ENCODE data around the gene TAF6.
A peak's percentile ranks its signal among the peaks of the same experiment; 100 is the strongest.

The TAF6 gene

GRCh38 chr7:100120733-100121036 is 1.5 kb upstream of the TAF6 start:
- DNase-seq (ENCODE audit: low spot score), result no peak

DNA sequence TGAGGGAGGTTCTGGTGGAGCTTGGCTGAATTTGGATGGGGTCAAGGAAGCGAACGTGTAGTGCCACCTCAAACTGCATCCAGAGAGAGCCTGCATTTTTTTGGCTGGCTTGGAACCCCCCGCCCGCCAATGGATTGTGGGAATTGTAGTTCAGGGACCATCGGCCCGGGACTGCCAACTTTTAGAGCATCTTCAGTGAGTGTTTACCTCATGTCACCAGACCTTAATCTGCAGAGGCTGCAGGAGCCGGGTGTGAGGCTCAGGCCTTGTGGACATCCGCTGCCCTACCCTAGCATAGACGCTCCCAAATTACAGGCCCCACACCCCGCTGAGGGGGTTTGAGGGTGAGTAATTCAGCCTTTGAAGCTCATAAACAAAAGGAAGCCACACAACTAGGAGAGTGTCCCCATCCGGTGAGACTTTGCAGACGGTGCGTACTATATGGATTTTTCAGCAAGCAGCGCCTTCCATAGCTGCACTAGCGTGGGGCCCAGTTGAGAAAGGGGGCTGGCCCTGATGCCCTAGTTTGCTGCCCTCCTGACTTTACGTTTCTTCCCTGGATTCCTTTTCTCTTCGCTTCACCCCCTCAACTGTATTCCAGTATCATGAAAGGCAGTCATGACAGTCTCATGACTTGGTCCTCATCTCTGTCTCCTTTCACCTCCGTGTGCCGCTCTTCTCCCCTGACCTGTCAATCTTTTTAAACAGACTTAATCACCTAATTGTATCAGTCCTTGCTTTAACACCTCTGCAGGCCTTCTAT is 993 bp upstream of the TAF6 start:
- peak; percentile 82 for DNase-seq (ENCODE audit: low spot score)

GRCh38 chr7:100118388-100119071 is 628 bp downstream of the TAF6 start:
- DNase-seq (ENCODE audit: low spot score), result no peak

- no peak for DNase-seq (ENCODE audit: low spot score)
Measured at GRCh38 chr7:100115026-100115425, 4.1 kb downstream of the TAF6 start.

GRCh38 chr7:100111914-100112313 is 7.2 kb downstream of the TAF6 start:
- no peak for DNase-seq (ENCODE audit: low spot score)

DNA sequence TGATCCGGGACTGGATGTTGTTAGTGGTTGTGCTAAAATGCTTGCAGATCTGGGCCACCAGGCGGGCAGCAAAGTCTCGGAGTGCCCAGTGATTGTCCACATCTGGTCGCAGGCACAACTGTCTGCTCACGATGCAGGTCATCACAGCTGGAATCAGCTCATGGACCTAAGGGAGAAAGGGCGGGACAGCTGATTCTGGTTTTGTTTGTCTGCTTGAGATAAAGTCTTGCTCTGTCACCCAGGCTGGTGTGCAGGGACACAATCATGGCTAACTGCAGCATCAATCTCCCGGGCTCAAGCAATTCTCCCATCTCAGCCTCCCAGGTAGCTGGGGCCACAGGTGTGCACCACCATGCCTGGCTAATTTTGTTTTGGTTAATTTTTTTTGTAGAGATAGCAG is 8.0 kb downstream of the TAF6 start:
- no peak for DNase-seq (ENCODE audit: low spot score)

DNA sequence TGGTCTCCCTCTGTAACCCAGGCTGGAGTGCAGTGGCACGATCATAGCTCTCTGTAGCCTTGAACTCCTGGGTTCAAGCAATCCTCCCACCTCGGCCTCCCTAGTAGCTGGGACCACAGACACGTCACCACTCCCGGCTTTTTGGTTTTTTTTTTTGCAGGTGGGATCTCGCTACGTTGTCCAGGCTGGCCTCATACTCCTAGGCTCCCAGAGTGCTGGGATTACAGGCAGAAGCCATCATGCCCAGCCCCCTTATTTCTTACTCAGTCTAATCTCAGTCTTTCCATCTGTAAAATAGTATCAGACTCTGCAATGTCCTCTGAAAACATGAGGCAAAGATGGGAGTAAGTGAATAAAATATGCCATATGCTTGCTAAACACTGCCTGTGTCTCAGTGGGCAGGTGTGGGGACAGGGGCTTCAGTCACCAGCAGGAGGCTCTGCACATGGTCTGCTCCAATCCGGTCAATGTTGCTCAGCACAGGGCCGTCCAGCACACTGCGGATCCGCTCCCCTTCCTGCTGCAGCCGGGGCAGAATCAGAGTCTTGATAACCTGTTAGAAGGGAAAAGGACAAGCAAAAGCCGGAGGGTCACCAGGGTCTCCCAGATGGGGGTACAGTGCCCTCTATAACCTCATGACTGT is 9.5 kb downstream of the TAF6 start:
- no peak for DNase-seq (ENCODE audit: low spot score)

- no peak for DNase-seq (ENCODE audit: low spot score)
Measured at GRCh38 chr7:100107890-100108289, 11.3 kb downstream of the TAF6 start.

DNA sequence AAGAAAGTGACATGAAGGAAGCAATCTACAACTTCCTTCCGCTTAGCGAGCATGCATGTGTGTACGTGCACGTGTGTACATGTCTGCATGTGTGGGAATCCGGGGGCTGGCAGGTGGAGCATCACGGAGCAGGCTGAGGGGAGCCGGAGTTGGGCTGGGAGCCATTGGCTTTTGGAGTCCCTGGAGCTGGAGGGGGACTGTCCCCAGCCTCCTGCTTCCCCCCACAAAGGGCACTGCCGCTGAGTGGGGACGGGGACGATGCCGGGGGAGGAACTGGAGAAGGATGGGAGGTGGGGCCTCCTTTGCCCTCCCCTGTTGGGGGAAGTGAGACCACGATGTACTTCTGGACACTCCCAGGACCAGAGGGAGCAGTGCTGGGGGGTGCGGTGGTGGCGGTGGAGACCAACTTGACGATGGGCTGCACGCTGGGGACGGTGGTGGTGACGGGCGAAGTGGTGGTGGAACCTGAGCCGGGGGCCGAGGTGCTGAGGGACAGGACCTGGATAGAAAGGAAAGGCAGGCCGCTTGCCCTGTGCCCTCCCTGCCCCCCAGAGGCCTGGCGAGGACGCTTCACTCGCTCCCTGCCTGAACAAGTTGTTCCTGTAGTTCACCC is 11.9 kb downstream of the TAF6 start:
- DNase-seq (ENCODE audit: low spot score), result no peak

- DNase-seq (ENCODE audit: low spot score), result no peak
Measured at GRCh38 chr7:100106633-100107032, 12.5 kb downstream of the TAF6 start.

DNA sequence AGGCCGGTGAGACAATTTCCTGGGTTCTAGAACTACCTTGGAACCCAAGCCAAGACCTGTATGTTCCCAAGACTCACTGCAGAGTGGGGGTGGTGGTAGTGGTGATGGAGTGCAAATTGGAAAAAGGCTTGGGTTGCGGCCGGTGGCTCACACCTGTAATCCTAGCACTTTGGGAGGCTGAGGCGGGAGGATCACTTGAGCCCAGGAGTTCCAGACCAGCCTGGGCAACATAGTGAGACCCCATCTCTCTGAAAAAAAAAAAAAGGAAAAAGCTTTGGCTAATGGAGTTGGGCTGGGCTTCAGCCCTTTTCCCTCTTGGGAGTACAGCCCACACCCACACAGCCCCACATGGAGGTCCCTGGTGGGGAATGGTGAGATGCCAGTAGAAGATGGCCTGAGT is 13.6 kb downstream of the TAF6 start:
- no peak for DNase-seq (ENCODE audit: low spot score)

DNA sequence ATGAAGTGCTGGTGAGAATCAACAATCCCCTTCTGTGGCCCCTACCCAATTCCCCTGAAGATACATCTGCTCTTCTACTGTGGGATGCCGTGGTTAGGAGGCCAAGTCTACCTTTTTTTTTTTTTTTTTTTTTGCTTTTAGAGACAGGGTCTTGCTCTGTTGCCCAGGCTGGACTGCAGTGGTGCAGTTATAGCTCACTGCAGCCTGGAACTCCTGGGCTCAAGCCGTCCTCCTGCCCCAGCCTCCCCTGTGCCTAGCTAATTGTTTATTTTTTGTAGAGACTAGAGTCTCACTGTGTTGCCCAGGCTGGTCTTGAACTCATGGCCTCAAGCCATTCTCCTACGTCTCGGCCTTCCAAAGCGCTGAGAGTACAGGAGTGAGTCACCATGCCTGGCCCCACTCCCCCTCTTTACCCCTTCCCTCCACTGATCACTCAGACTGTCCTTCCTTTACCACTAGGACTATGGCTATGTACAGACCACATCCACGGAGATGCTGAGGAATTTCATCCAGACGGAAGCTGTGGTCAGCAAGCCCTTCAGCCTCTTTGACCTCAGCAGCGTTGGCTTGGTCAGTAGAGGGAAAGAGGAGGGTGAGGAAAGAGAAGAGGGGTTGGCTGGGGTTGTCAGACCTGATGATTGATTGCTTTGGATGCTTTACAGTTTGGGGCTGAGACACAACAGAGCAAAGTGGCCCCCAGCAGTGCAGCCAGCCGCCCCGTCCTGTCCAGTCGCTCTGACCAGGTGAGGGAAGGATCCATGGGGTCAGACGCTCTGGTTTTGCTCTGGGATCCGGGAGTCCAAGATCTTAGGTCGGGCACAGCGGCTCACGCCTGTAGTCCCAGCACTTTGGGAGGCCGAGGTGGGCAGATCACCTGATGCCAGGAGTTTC is 16.0 kb downstream of the TAF6 start:
- no peak for DNase-seq (ENCODE audit: low spot score)

- peak; percentile 99 for DNase-seq (ENCODE audit: low spot score)
Measured at GRCh38 chr7:100101016-100101862, 17.9 kb downstream of the TAF6 start, which contains the start of the genes AP4M1 and MCM7. TSS of gene AP4M1 (plus strand) at chr7:100101643. CDS start at chr7:100101715, 72 bp downstream. TSS of gene MCM7 (minus strand) at chr7:100101397. CDS start at chr7:100101294, 103 bp downstream.

DNA sequence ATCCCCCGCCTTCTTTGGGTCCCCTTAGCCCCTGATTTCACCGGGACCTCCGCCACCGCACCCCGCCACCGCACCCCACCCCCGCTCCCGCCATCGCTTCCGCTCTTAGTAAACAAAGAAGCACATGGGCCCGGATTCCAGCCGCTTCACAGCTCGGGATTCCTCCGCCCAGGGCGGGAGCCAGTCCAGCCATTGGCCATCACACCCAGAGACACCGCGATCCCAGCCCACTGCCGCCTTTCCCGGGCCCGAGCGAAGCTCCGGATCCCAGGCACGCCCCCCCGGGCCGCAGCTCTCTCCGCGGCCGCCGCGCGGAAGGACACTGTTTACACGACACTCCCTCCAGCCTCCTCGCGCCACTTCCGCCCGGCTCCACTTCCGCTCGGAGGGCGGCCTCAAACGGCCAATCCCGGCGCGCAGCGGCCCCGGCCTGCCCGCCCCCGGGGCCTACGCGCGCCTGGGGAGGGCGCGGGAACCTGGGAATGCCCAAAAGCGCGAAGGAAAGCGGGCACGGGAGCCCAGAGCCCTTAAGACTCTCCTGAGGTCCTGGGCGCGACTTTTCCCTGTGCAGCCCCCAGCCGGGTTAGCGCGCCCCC is 18.6 kb downstream of the TAF6 start:
- DNase-seq (ENCODE audit: low spot score), result peak; percentile 91

DNA sequence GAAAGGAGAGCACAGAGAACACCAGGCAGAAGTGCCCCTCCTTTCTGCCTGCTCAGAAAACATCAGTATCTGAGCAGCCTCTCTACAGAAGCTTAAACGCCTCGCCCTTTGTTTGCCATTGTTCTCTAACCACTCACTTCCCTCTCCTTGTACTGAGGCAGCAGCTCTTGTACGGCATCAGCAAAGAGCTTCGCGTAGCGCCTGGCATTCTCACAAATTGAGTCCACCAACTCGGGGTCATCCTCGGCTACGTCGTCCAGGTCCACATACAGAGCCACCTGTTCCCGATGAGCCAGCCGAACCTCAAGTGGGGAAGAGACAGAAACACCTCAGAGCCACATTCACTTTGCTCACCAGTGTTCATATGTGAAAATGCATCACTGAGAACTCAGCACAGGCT is 19.7 kb downstream of the TAF6 start:
- no peak for DNase-seq (ENCODE audit: low spot score)

DNA sequence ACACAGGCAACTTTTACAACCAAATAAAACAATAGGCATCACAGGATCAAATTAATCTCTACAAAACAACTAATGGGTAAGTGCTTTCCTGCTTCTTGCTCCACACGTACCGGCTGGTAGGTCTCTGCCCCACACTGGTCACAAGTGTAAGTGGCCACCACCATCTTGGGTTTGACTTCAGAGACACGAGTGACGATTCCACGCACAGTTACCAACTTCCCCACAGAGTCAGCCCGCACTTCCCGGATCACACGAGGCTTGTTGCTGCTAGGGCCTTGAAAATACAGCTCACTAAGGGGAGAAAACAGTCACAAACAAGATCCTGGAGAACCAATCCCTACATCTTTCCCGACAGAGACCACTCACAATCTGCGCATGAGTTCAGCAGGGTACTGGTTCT is 20.2 kb downstream of the TAF6 start:
- DNase-seq (ENCODE audit: low spot score), result no peak

DNA sequence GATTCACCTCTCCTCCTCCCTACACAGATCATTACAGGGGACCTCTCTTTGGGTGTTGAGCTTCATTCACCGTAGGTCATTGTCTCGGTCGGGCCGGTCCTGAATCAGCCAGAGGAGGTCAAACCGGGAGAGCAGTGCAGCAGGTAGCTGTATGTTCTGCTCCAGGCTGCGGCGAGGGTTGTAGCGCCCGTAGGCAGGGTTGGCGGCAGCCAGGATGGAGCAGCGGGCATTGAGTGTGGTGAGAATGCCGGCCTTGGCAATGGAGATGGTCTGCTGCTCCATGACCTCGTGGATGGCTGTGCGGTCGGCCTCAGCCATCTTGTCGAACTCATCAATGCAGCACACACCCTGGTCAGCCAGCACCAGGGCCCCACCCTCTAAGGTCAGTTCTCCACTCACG is 23.5 kb downstream of the TAF6 start:
- no peak for DNase-seq (ENCODE audit: low spot score)

- DNase-seq (ENCODE audit: low spot score), result no peak
Measured at GRCh38 chr7:100095289-100095688, 23.9 kb downstream of the TAF6 start.

DNA sequence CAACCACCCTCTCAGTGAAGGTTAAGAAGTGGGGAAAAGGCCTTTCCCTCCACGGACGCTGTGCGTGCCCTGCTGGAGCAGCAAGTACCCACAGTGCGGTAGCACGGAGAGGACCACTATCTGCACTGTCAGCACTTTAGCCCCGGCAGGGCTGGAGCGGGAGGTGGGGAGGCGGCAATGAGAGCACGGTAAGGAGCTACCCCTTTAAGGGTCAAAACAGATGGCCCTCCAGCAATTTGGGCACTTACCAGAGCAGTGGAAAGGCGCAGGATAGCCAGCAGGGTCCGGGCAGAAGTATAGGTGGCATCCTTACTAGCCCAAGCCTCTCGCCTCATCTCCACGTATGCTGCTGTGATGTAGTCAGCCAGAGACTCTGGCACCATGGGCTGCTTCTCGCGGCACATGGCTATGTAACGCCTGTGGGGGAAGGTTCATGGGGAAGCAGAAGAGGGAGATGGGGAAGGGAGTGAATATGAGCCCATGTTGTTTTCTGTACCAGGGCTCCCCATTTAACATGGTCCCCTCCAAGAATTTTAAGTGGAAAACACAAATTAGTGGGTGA is 25.2 kb downstream of the TAF6 start:
- no peak for DNase-seq (ENCODE audit: low spot score)

DNA sequence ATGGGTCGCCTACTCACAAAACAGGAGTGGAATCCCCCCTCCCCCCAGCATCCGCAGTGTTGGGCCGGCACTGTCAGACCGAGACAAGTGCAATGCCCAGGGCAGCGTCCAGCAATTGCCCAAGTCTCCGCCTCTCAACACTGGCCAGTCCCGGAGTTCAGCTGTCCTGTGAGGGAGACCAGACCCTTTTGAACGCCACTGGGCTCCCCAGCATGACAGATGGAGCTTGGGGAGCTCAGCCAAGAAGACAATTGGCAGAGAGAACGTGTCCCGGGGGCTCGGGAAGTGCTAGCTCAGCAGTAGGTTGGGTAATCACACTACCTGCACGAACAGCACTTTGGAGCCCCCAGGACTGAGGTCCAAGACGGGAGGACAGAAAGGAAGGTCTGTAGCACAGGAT is 25.7 kb downstream of the TAF6 start:
- DNase-seq (ENCODE audit: low spot score), result no peak
